AG10803 (cell line): Measurements from ENCODE around the gene F11.
"Not testable (repeated sequence)": the region's sequence is repeated elsewhere in the genome, so short reads cannot be mapped to it uniquely, and the experiment has no call there.

Experiments used
- DNase-seq: peaks from one replicate; pipeline ENCODE4 v3.0.0; 2010; ENCODE audit warnings: low read depth
- H3K4me3 ChIP-seq: 2 replicates; pipeline ENCODE4 v1.5.1; 2011; ENCODE audit warnings: mild to moderate bottlenecking, low read length, control low read depth
- CTCF ChIP-seq: conservative IDR thresholded peaks from 2 replicates; pipeline ENCODE4 v1.5.1; 2011; ENCODE audit warnings: mild to moderate bottlenecking, low read length, control low read depth, inconsistent platforms

The F11 gene

GRCh38 chr4:186255122-186255521 is 10.9 kb upstream of the F11 start:
- no peak overlapping the region for H3K4me3 ChIP-seq
- TF ChIP-seq CTCF = no peak
- DNase-seq = no peak

GRCh38 chr4:186258216-186258811 is 7.7 kb upstream of the F11 start:
- DNase-seq = no peak
- no peak overlapping the region for H3K4me3 ChIP-seq
- no peak for TF ChIP-seq CTCF

- DNase-seq = no peak
- no peak overlapping the region for H3K4me3 ChIP-seq
- no peak for TF ChIP-seq CTCF
Measured at GRCh38 chr4:186260117-186260503, 5.9 kb upstream of the F11 start.

GRCh38 chr4:186260504-186261448 is 5.2 kb upstream of the F11 start:
- no peak for DNase-seq
- TF ChIP-seq CTCF = no peak
- H3K4me3 ChIP-seq = no peak overlapping the region

- no peak for TF ChIP-seq CTCF
- DNase-seq = no peak
- H3K4me3 ChIP-seq = no peak overlapping the region
Measured at GRCh38 chr4:186264660-186265059, 1.3 kb upstream of the F11 start.

- not testable (repeated sequence) for DNase-seq, H3K4me3 ChIP-seq
Measured at GRCh38 chr4:186265250-186265649, 739 bp upstream of the F11 start.

- H3K4me3 ChIP-seq = no peak overlapping the region
- TF ChIP-seq CTCF = no peak
- DNase-seq = peak; percentile 35
Measured at GRCh38 chr4:186266729-186267456, 904 bp downstream of the F11 start.
